CD4-positive, alpha-beta T cell treated with Interleukin-21 for 1 hour (primary cell): ENCODE data around the gene CHRM1.
"Not testable (repeated sequence)": the region's sequence is repeated elsewhere in the genome, so short reads cannot be mapped to it uniquely, and the experiment has no call there.

ENCODE experiments used
- DNase-seq: peaks from one replicate; pipeline ENCODE4 v3.0.0-alpha.2; 2020

The CHRM1 gene

GRCh38 chr11:62863687-62864335, 57.4 kb downstream of the CHRM1 start:
- no peak for DNase-seq

GRCh38 chr11:62861564-62862192, 59.5 kb downstream of the CHRM1 start:
- DNase-seq: not testable (repeated sequence)

- DNase-seq: no peak
Observed at GRCh38 chr11:62860835-62861563, 60.2 kb downstream of the CHRM1 start.

- DNase-seq: not testable (repeated sequence)
Observed at GRCh38 chr11:62859281-62859703, 61.9 kb downstream of the CHRM1 start.
